ENCODE data around the gene ALG11.

- TF ChIP-seq CTCF (IDR thresholded peaks at IDR 0.05) (no peak), POLR2A (IDR thresholded peaks at IDR 0.05) (no peak)
These were observed 6.2 kb upstream of the ALG11 start for GRCh38 chr13:52005841-52006522.

All from right lobe of liver (tissue), 4 donors.